NCI-H1092 treated with DMSO at 0.1 percent for 48 hours (cell line): Measurements from ENCODE around the gene PXK.
"Not testable (repeated sequence)": the region's sequence is repeated elsewhere in the genome, so short reads cannot be mapped to it uniquely, and the experiment has no call there.

ENCODE experiments used
- DNase-seq: peaks from one replicate; lab custom pipeline; 2025; lab: John Stamatoyannopoulos, UW

Gene PXK

DNA sequence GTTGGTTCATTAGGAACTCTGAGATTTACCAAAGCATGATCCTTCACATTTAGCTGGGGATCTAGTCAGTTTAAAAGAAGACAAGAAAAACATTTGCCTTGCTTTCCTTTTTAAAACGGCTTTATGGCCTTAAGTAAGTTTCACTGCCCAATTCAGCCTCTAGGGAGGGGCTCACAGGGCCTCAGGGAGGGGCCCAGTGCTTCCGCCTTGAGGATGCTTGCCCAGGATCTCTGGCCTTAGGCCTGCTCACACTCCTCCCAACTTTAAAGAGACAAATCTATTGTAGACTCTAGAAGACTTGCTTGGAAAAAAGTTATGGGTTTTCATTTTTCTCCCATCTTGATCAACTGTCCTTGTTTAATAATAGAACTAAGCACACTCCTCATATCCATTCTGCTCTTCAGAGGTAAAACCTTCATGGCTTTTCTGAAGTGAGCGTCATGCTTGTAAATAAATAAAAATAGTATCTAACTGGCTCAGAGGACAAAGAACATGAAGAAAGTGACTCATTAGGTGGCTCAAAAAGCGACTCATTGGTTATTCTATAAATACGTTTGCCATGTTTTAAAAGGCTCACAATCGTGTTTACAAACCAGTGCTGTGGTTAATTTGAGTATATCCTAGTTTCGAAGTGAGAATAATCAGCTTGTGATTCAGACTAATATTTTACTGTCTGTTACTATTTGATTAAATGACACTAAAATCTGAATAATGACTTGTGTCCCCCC, 87.3 kb downstream of the PXK start:
- no peak for DNase-seq

DNA sequence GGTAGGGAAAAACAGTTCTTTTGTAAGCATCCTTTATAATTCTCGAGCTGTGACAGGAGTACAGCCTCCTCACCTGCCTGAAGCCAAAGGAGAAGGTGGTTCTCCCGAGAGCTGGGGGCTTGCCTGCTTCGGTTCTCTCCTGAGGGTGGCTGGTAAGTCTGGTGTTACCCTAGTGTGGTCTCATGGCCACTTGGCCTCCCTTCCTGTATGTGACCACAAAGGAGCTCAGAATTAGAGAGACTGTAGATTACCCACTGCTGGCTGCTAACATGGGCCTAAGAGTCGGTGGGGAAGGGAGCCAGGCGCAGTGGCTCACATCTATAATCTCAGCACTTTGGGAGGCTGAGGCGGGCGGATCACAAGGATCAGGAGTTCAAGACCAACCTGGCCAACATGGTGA, 88.3 kb downstream of the PXK start:
- DNase-seq = no peak

DNA sequence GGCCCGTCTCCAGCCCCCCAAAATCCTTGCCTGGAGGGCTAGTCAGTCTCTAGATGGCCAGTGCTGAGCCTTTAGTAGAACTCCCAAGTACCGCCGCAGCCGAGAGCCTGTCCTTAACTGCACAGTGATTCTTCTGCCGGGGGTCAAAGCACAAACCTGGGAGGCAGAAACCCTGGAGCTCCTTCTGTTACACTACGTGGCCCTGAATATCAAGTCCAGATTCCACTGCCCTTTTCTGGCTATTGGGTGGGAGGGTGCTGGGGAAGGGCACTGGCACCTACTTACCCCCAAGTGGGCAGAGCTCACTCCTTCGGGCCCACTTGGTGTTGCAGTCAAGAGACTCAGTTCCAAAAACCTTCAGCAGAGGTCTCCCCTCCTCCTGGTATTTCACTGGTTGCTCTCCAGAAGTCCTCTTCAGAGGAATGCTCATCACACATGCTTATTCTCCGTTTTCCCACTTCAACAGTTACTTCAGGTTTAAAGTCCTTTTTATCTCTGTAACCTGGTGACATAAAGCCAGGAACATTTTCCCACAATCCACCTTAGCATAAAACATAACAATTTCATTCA, 90.1 kb downstream of the PXK start:
- DNase-seq = no peak

DNA sequence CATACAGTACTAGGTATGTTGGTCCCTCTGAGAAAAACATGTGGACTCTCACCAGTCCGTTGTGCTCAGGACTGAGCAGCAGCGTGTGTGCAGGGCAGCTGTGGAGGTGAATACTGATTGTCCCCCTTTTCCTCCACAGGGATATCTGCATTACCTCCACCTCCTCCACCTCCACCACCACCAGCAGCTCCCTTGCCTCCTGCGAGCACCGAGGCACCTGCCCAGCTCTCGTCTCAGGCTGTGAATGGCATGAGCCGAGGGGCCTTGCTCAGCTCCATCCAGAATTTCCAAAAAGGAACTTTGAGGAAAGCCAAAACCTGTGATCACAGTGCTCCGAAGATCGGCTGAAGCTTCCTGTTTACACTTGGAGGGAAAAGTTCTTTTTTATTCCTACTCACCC, 91.9 kb downstream of the PXK start:
- DNase-seq = no peak

DNA sequence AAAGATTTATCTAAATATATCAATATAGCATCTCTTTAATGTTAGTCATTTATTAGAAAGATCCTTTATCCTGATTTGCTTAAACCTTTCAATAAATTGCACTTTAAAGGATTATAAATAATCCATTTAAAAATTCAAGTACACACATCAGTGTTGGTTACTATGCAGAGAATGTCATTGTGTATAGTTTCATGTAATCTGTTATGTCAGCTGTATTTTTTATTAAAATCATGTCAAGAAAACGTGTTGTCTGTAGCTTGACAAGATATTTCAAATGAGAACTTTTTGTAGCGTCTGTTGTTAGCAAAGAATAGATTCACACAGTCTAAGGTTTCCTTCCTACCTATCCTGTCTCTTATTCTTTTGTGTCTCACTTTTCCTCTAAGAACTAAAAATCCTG, 93.1 kb downstream of the PXK start:
- no peak for DNase-seq

DNA sequence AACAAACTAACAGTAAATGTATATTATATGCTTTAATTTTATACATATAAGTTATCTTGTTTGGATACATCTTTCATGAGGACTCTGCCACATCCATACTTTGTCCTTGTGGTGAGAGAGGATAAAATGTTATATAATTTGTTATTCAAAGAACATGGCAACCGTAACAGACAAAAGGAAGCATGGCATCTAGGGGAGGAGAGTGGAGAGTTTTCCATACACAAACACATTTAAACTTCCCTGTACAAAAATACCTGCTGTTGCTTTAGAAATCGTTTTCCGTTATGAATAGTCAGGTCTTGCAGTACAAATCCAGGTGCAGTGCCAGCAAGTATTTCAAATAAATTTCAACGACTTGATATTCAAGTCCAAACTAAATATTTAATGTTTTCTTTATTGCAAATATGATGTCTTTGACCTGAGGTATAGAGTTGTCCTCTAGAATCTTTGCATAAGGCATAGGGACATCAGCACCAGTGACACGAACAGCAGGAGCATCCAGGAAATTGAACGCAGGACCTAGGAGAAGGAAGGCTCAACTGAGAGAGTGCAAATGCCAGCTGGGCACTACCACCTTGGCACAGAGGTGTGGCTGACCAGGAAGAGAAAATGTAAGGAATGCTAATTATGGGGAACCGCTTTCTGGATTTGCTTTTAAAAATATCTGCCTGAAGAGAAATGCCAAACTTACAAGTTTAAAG, 95.1 kb downstream of the PXK start:
- no peak for DNase-seq

DNA sequence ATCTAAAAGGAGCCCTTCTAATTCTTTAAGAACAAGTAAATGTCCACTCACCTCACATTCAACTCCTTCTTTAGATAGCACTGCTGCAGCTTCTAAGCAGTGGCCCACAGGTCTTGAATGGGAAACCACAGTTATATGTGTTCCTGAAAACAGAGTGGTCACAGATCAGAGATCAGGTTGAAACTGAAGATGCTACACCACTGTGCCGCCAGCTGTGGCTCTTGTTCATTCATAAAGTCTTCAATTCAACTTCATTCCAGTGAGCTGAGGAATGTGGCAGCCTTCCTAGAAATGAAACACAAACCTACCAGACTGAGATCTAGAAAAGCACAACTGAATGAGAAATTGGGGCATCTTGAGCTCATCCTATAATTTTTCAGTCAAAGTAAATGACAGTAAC, 97.0 kb downstream of the PXK start:
- no peak for DNase-seq

DNA sequence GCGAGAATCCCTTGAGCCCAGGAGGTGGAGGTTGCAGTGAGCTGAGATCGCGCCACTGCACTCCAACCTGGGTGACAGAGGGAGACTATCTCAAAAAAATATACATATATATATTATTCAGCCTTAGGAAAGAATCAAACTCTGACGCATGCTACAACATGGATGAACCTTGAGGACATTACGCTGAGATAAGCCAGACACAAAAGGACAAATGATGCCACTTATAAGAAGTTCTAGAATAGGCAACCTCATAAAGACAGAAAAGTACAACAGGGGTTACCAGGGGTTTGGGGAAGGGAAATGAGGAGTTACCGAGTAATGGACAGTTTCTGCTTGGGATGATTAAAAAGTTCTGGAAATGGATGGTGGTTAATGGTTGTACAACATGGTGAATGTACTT, 100.2 kb downstream of the PXK start:
- DNase-seq = no peak

DNA sequence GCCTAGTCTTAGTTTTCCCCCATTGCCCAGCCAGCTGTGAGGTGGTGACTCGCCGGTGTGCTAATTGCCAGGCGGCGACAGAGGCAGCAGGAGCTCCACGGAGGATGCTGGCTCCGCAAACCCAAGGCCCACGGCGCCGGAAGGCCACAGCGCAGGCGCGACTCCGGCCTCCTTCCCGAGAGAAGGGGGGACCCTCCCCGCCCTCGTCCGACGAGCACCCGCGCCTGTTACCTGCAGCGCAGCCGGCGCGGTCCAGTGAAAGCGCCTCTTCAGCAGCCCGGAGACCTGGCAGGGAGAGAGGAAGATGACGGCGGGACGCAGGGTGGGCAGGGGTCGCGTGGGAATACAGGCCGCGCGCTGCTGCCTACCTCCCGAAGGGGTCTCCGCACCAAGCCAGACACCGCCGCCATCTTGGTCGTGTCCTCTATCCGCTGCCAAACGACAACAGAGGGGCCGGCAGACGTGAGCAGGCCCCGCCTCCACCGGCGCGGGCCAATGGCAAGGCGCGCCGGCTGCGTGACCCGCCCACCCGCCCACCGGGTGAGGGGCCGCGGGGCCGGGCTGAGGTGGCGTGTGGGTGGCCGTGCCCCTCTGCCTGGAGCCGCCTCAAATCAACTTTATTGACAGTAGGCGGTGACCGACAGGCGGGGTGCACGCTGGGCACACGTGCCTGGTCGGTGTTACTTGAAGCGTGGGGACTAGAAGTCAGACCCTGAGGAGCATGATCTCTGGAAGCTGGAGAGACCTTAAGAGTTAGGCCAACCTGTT, 100.9 kb downstream of the PXK start, which contains the start of gene PDHB:
Gene PDHB, minus strand, starts transcription at position 433 of the 768 bp plus-strand sequence. Its CDS starts 23 bp downstream, at position 410.
- DNase-seq = peak; percentile 83

DNA sequence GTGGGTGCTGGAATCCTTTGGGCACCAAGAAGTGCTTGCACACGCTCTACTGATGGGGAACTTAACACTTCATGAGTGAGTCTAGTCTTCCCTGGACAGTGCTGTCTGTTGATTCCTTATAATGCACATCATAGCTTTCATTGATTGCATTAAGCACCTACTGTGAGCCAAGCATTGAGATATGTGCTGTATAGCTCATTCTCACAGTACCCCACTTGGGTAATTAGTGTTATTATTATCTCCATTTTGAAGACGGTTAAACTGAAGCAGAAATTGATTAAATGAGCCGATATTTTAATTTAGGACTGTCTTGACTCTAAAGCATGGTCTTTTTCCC, 101.4 kb downstream of the PXK start:
- no peak for DNase-seq

DNA sequence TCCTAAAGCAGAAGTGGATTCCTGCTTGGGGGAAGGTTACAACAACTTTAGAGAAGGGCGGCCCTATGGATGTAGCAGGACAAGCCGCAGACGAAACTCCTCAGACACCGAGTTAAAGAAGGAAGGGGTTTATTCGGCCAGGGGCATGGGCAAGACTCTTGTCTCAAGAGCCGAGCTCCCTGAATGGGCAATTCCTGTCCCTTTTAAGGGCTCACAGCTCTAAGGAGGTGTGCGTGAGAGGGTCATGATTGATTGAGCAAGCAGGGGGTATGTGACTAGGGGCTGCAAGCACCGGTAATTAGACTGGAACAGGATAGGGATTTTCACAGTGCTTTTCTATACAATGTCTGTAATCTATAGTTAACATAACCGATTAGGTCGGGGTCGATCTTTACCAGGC, 101.8 kb downstream of the PXK start:
- DNase-seq = no peak

DNA sequence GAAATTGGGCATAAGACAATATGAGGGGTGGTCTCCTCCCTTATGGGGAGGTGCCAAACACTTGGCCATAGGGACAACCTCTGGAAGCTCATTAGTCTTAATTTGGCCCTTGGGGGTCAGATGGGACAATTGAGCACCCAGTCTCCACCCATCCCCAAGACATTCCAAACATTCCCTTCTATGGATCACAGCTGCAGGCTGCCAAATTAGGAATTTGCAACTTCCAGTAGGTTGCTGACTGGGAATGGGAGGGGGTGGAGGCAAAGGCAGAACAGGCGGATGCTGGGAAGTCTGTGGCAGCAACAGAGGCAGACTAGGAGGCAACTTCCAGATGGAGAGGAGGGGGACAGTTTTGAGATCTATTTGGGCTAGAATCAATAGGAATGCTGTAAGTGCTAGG, 102.3 kb downstream of the PXK start:
- DNase-seq = no peak

DNA sequence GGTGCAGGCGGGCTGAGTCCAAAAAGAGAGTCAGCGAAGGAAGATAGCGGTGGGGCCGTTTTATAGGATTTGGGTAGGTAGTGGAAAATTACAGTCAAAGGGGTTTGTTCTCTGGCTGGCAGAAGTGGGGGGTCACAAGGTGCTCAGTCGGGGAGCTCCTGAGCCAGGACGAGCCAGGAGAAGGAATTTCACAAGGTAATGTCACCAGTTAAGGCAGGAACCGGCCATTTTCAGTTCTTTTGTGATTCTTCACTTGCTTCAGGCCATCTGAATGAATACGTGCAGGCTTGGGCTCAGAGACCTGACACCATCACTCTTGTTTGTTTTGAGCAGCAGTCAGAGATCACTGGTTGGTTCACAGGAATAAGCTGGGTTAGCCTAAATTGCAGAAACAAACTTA, 104.6 kb downstream of the PXK start:
- not testable (repeated sequence) for DNase-seq

DNA sequence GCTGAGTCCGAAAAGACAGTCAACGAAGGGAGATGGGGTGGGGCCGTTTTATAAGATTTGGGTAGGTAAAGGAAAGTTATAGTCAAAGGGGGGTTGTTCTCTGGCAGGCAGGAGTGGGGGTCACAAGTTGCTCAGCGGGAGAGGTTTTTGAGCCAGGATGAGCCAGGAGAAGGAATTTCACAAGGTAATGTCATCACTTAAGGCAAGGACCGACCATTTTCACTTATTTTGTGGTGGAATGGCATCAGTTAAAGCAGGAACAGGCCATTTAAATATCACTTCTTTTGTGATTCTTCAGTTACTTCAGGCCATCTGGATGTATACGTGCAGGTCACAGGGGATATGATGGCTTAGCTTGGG, 108.3 kb downstream of the PXK start:
- DNase-seq = not testable (repeated sequence)

DNA sequence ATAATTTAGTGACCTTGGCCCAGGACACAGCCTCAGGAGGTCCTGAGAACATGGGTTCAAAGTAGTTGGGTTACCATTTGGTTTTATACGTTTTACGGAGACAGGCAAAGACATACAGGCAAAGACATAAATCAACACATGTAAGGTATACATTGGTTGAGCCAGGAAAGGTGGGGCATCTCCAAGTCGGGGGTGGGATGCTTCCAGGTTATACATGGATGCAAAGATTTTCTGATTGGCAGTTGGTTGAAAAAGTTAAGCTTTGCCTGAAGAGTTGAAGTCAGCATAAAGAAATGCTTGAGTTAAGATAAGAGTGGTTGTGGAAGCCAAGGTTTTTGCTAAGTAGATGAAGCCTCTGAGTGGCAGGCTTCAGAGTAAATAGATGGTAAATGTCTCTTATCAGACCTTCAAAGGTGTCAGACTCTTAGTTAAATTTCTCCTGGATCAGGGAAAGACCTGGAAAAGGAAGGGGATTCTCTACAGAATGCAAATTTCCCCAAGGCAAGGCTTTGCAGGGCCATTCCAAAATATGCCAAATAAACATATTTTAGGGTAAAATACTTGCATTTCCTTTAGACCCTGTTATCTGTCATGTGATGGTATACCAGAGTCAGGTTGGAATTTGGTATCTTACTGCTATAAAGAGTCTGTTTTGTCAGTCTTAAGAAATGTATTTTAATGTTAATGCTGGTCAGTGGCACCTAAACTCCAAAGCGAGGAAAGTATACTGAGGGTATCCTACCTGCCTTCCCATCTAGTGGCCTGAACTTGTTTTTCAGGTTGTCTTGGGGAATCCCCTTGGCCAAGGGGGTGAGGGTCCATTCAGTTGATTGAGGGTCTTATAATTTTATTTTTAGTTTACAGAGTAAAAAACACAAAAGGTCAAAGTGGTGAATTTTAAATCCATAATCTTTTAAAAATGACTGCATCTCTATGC, 109.1 kb downstream of the PXK start:
- DNase-seq = no peak

DNA sequence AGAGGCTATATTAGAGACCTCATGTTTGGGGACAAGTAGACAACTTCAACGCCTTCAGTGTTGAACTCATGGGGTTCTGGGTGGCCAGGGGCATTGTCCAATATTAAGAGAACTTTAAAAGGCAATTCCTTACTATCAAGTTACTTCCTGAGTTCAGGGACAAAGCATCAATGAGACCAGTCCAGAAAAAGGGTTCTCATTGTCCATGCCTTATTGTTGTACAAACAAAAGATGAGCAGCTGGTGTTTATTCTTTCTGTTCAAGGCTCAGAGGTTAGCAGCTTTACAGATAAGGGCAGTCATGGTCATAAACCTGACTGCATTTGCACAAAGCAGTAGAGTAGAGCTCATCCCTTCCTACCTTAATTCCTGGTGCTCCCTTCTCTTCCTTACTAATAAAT, 119.5 kb downstream of the PXK start:
- peak; percentile 22 for DNase-seq

DNA sequence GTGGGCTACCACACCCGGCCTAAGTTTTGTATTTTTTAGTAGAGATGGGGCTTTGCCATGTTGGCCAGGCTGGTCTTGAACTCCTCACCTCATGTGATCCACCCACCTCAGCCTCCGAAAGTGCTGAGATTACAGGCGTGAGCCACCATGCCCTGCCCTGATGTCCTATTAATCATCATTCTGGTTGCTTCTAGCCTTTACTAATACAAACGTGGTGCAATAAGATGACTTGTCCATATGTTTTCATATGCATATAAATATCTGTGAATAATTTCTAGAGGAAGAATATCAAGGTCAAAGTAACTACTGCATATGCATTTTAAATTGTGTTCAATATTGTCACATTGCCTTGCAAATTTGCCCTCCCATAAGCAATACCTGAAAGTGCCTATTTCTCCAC, 126.5 kb downstream of the PXK start:
- DNase-seq = no peak

DNA sequence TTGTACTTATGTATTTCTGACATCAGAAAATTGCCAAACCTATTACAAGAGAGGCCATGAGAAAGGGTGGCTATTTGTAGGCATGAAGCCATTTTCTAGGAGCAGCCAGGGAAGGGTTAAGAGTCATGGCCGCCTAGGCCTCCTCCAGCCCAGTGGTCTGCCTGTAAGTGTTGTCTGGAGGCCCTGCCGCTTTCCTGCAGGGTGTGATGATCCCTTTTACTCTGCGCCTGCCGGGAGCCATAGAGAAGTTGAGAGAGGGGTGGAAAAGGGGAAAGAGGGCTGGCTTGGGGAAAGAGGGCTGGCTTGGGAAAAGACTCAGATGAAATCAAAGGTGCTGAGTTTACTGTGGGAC, 130.1 kb downstream of the PXK start:
- DNase-seq = no peak

DNA sequence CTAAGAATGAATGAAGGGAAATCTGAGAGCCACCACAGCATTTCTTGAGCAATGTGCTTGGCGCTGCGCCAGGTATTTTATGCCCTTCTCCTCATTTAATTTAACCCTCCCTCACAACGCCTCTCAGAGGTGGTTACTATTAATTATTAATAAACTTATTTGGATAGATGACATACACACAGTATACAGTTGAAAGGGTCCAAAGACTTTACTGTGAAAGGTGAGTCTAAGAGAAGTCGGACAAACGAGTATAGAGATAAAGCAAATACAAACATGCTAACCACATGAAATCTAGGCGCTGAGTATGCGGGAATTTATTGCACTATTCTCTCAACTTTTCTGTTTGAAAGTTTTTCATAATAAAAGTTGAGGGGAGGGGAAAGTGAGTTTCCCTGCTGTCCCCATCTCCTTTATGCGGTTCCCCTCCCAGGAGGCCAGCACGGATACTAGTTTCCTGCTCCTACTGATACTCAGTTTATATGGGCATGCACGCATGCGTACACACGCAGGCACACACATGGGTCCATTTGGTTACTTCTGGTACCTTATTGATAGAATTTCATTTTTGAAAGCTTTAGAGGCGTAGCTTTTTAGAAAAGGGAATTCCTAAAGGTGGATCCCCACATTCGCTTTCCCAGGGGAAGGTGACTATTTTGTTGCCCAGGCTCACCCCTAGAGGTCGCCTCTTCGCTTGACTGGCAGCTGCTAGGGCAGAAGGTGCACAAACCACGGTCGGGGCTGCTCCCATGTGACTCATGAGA, 130.7 kb downstream of the PXK start:
- peak; percentile 51 for DNase-seq

DNA sequence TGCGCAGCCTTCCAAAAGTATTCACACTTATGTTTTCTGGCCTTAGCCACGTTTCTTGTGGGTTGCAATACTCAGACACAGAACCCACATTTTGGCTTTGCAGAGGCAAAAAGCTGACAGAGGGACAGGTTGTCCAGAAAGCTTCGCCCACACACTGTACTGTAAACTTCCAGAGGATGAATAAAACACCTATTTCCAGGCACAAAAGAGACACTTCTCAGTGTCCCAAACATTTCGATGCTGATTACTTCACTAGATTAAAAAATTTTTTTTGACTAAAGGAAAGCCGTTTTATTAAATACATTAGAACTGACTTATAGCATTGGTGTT, 131.2 kb downstream of the PXK start:
- no peak for DNase-seq

DNA sequence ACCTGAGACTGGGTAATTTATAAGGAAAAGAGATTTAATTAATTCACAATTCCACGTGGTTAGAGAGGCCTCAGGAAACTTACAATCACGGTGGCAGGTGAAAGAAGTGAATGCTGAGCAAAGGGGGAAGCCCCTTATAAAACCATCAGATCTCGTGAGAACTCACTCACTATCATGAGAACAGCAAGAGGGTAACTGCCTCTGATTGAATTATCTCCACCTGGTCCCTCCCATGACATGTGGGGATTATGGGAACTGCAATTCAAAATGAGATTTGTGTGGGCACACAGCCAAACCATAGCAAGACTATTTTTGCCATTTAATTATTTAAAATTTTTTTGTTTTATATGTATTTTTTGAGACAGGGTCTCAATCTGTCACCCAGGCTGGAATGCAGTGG, 132.2 kb downstream of the PXK start:
- DNase-seq = no peak
